Cardiac muscle cell (in vitro differentiated cells and primary cell): ENCODE results near the gene TBC1D9. TPM values are rescaled to one million over a fixed set of nuclear protein-coding genes. Genes with fewer than 3 reads are reported as not detected.

Experiments used
- DNase-seq, 2 donors: peaks; one replicate each; pipeline versions ENCODE4 v3.0.0 to v3.0.0-alpha.2; 2010 to 2017; ENCODE audit warnings: low read depth in 1 of 2, low spot score in 1 of 2
- H3K27ac ChIP-seq: fragments of 200-600 bp; sonication (generic); 2 replicates; pipeline ENCODE4 v1.5.1; 2016
- H3K27me3 ChIP-seq: fragments of 200-600 bp; sonication (generic); 2 replicates; pipeline ENCODE4 v1.6.0; 2016; ENCODE audit warnings: control low read depth
- H3K36me3 ChIP-seq: fragments of 200-600 bp; sonication (generic); 2 replicates; pipeline ENCODE4 v1.5.1; 2016; ENCODE audit warnings: control low read depth
- H3K4me1 ChIP-seq: fragments of 200-600 bp; sonication (generic); 2 replicates; pipeline ENCODE4 v1.8.1; 2017; ENCODE audit warnings: low read depth, mild to moderate bottlenecking, mixed run types
- H3K4me3 ChIP-seq: fragments of 200-600 bp; sonication (generic); 2 replicates; pipeline ENCODE4 v1.5.1; 2016; ENCODE audit warnings: mild to moderate bottlenecking
- H3K9me3 ChIP-seq: fragments of 200-600 bp; sonication (generic); 2 replicates; pipeline ENCODE4 v1.5.1; 2017; ENCODE audit warnings: low read depth, mild to moderate bottlenecking, control low read depth
- CTCF ChIP-seq: IDR thresholded peaks from 2 replicates; pipeline ENCODE4 v1.5.1; 2012; ENCODE audit warnings: low read depth, mild to moderate bottlenecking, low read length
- polyA plus RNA-seq: library from polyadenylated mRNA; unstranded; fragments of >200 nt; fragmentation: Nextera tagmentation; extraction: Ambion mirVana; gene quantifications from 2 replicates; pipeline ENCODE4 v1.2.1, GENCODE V29; 2016
- total RNA-seq: library from RNA; depleted of rRNA; stranded (reverse); fragments of >200 nt; gene quantifications from 2 replicates; pipeline ENCODE4 v1.2.3, GENCODE V29; 2016

Gene TBC1D9
- total and polyA plus RNA-seq, 2 experiments from 2014 or later = 3.4 to 5.2 TPM

GRCh38 chr4:140764785-140765392 is 8.7 kb upstream of the TBC1D9 start:
- no peak for TF ChIP-seq CTCF
- no peak overlapping the region for H3K4me3 ChIP-seq
- no peak overlapping the region for H3K27ac ChIP-seq
- no peaks in the 10 kb centered on the region for H3K27me3 ChIP-seq
- H3K36me3 ChIP-seq = no peaks in the 10 kb centered on the region
- H3K9me3 ChIP-seq = no peaks in the 10 kb centered on the region
- DNase-seq = peak in 1 of 2 donors; percentile 38
- no peaks in the 10 kb centered on the region for H3K4me1 ChIP-seq

GRCh38 chr4:140762202-140762601 is 6.0 kb upstream of the TBC1D9 start:
- Histone ChIP-seq H3K36me3 (no peaks in the 10 kb centered on the region), H3K4me1 (no peaks in the 10 kb centered on the region), H3K27ac (no peak overlapping the region), H3K27me3 (no peaks in the 10 kb centered on the region), H3K9me3 (no peaks in the 10 kb centered on the region), H3K4me3 (no peak overlapping the region)
- TF ChIP-seq CTCF = no peak
- DNase-seq = no peak

GRCh38 chr4:140757232-140757630 is 1.0 kb upstream of the TBC1D9 start:
- H3K27ac ChIP-seq = no peak overlapping the region
- H3K4me3 ChIP-seq = peak overlapping the region; percentile 82
- no peaks in the 10 kb centered on the region for H3K9me3 ChIP-seq
- TF ChIP-seq CTCF = no peak
- DNase-seq = no peak
- H3K36me3 ChIP-seq = no peaks in the 10 kb centered on the region
- peaks cover 7% of the 10 kb centered on the region for H3K4me1 ChIP-seq
- H3K27me3 ChIP-seq = no peaks in the 10 kb centered on the region

- Histone ChIP-seq H3K27ac (peak overlapping the region; percentile 82), H3K36me3 (no peaks in the 10 kb centered on the region), H3K4me3 (peak overlapping the region; percentile 82), H3K4me1 (peaks cover 7% of the 10 kb centered on the region), H3K9me3 (no peaks in the 10 kb centered on the region), H3K27me3 (no peaks in the 10 kb centered on the region)
- TF ChIP-seq CTCF = no peak
- peak; percentile 67 to 73 for DNase-seq
Observed at GRCh38 chr4:140755774-140756318, 339 bp downstream of the TBC1D9 start.

GRCh38 chr4:140754918-140755773 is 1.0 kb downstream of the TBC1D9 start:
- TF ChIP-seq CTCF = no peak
- Histone ChIP-seq H3K27me3 (no peaks in the 10 kb centered on the region), H3K4me1 (peaks cover 7% of the 10 kb centered on the region)

More at GRCh38 chr4:140754918-140755773, 1.0 kb downstream of the TBC1D9 start:
- Histone ChIP-seq H3K9me3 (no peaks in the 10 kb centered on the region), H3K4me3 (peak overlapping the region; percentile 82), H3K27ac (peak overlapping the region; percentile 82), H3K36me3 (no peaks in the 10 kb centered on the region)
- no peak for DNase-seq
